Transverse colon (tissue), 4 donors: ENCODE measurements around the gene SIGLEC15. TPM values are rescaled to one million over a fixed set of nuclear protein-coding genes. Genes with fewer than 3 reads are reported as not detected.
A peak's percentile ranks its signal among the peaks of the same experiment; 100 is the strongest.

Source experiments
- DNase-seq: peaks from one replicate; pipeline ENCODE4 v3.0.0-alpha.2; 2019
- H3K27ac ChIP-seq, 4 donors: fragments of 200-600 bp; sonication (generic); 2 replicates each; pipeline ENCODE4 v1.5.1; 2016 to 2018; ENCODE audit warnings: inconsistent platforms in 4 of 4
- H3K27me3 ChIP-seq: fragments of 200-600 bp; sonication (generic); 2 replicates; pipeline ENCODE4 v1.5.1; 2017; ENCODE audit warnings: inconsistent platforms
- H3K36me3 ChIP-seq, 4 donors: fragments of 200-600 bp; sonication (generic); 2 replicates each; pipeline ENCODE4 v1.5.1; 2017 to 2019; ENCODE audit warnings: inconsistent platforms in 4 of 4
- H3K4me1 ChIP-seq, 4 donors: fragments of 200-600 bp; sonication (generic); 2 replicates each; pipeline ENCODE4 v1.5.1; 2017 to 2020; ENCODE audit warnings: inconsistent platforms in 4 of 4
- H3K4me3 ChIP-seq, 4 donors: fragments of 200-600 bp; sonication (generic); 1 replicate in 1 of 4; 2 replicates in 3 of 4; pipeline versions ENCODE4 v1.5.1 to v1.6.1; 2017 to 2019; ENCODE audit warnings: inconsistent platforms in 4 of 4
- H3K9me3 ChIP-seq, 2 donors: fragments of 200-600 bp; sonication (generic); 2 replicates each; pipeline ENCODE4 v1.5.1; 2017 to 2019; ENCODE audit warnings: inconsistent platforms in 2 of 2
- EP300 ChIP-seq: sonication (generic); formaldehyde crosslinking; IDR thresholded peaks from one replicate; pipeline ENCODE4 v1.6.1; 2017; ENCODE audit warnings: antibody characterized with exemption, low read depth
- POLR2A ChIP-seq: fragments of 450-650 bp; IDR thresholded peaks from one replicate; pipeline ENCODE4 v1.6.1; 2016; ENCODE audit warnings: antibody characterized with exemption, mild to moderate bottlenecking, moderate library complexity
- POLR2AphosphoS5 ChIP-seq, 3 donors: sonication (generic); formaldehyde crosslinking; IDR thresholded peaks; one replicate each; pipeline ENCODE4 v1.6.1; 2016; ENCODE audit warnings: antibody characterized with exemption in 3 of 3
- WGBS, 2 donors: methylation state at CpG; one replicate each; pipeline ENCODE4 v1.1.5; 2018; ENCODE audit warnings: low coverage in 1 of 2; 5-methylcytosine and 5-hydroxymethylcytosine counted together
- in situ Hi-C, 4 donors: fragments of 200-750 bp; cut with MboI; loops; one replicate each; pipeline versions ENCODE4 v1.15.0 to v1.15.1; 2017; ENCODE audit warnings: low sequenced_read_pairs in 3 of 4, low pct_ligation_motif_present in 1 of 4, low pct_unique_long_range_greater_than_20kb in 1 of 4
- intact Hi-C: fragments of 100-400 bp; cut with DNase I; formaldehyde crosslinking; loops from one replicate; pipeline ENCODE4 v1.15.1; 2023; ENCODE audit warnings: low total_unique reads
- total RNA-seq, 4 donors: library from RNA; depleted of rRNA; stranded (reverse); fragments of >200 nt; gene quantifications; one replicate each; pipeline ENCODE4 v1.1.0, GENCODE V29; 2016
- TF ChIP-seq, protein P1 (sequence below), 5 experiments: fragments of 200-600 bp in 3 of 5; fragments of 450-650 bp in 2 of 5; sonication (generic) in 3 of 5; IDR thresholded peaks; 1 replicate in 2 of 5; 2 replicates in 3 of 5; pipeline ENCODE4 v1.5.1; 2016 to 2017; ENCODE audit warnings: antibody characterized with exemption in 5 of 5, inconsistent platforms in 3 of 5, mild to moderate bottlenecking in 2 of 5, moderate library complexity in 1 of 5

The SIGLEC15 gene
- not detected for total RNA-seq

DNA sequence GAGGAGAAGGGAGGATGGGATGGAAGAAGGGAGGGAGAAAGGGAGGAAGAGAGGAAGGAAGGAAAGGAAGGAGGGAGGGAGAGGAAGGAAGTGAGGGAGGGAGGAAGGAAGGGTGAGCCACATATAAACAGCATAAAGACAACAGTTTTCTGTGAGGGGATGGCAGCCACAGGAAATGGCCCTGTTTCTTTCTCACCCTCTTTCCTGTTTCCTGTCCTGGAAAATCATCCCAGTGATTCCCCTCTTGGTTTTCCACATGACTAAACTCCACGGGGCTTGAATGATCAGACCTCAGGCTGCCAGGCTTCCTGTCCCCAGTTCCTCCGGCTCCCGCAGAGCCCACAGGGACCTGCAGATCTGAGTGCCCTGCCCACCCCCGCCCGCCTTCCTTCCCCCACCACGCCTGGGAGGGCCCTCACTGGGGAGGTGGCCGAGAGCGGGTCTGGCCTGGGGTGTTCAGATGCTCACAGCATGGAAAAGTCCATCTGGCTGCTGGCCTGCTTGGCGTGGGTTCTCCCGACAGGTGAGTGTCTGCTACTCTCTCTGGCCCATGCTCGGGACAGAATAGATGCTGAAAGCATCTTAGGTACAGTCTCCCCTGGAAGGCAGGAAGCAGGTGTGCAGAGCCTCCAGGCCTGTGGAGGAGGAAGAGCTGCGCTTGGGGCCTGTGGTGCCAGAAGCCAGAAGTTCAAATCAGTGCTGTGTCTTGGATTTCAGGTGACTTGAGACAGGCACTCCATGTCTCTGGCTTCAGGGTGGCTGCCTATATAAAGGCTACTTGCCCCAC is at the start of gene SIGLEC15:
Gene SIGLEC15 (plus strand): TSS at position 418 of the 787 bp plus-strand sequence. CDS start 54 bp downstream, at position 472.
- DNase-seq = no peak
- WGBS, 2 donors = 53 to 80% methylated on average over 2 to 12 of the region's 12 CpGs
- in situ Hi-C loops = no loop called here

GRCh38 chr18:45775743-45776142 is 49.7 kb upstream of the SIGLEC15 start:
- DNase-seq = no peak
- H3K4me3 ChIP-seq = peak overlapping the region; percentile 43 to 53 (median 46)
- 63 to 75% methylated on average over 1 to 8 of the region's 8 CpGs for WGBS, 2 donors
- H3K4me1 ChIP-seq = peaks cover 0 to 8% (median 2%) of the 10 kb centered on the region in 4 donors
- in situ Hi-C loops = no loop called here
- no peaks in the 10 kb centered on the region for H3K9me3 ChIP-seq
- peaks cover 15% of the 10 kb centered on the region for H3K27me3 ChIP-seq
- intact Hi-C loops = no loop called here
- TF ChIP-seq, protein P1, sequence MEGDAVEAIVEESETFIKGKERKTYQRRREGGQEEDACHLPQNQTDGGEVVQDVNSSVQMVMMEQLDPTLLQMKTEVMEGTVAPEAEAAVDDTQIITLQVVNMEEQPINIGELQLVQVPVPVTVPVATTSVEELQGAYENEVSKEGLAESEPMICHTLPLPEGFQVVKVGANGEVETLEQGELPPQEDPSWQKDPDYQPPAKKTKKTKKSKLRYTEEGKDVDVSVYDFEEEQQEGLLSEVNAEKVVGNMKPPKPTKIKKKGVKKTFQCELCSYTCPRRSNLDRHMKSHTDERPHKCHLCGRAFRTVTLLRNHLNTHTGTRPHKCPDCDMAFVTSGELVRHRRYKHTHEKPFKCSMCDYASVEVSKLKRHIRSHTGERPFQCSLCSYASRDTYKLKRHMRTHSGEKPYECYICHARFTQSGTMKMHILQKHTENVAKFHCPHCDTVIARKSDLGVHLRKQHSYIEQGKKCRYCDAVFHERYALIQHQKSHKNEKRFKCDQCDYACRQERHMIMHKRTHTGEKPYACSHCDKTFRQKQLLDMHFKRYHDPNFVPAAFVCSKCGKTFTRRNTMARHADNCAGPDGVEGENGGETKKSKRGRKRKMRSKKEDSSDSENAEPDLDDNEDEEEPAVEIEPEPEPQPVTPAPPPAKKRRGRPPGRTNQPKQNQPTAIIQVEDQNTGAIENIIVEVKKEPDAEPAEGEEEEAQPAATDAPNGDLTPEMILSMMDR (IDR thresholded peaks at IDR 0.05) = no peak
- TF ChIP-seq EP300 (no peak), POLR2AphosphoS5 (IDR thresholded peaks at IDR 0.05) (no peak), POLR2A (no peak)
- H3K27ac ChIP-seq = peak overlapping the region; percentile 46 to 65 (median 53)
- H3K36me3 ChIP-seq = no peaks in the 10 kb centered on the region

More for the DNA sequence above, at the start of gene SIGLEC15:
- Histone ChIP-seq H3K9me3 (no peaks in the 10 kb centered on the region), H3K27me3 (no peaks in the 10 kb centered on the region), H3K36me3 (no peaks in the 10 kb centered on the region), H3K4me1 (peaks cover 0 to 22% (median 8%) of the 10 kb centered on the region in 4 donors), H3K27ac (no peak within 1 kb of the TSS), H3K4me3 (no peak within 1 kb of the TSS)
- intact Hi-C loops = no loop called here
- TF ChIP-seq EP300 (no peak), POLR2A (no peak), POLR2AphosphoS5 (IDR thresholded peaks at IDR 0.05) (no peak)
- TF ChIP-seq, protein P1 (IDR thresholded peaks at IDR 0.05) = no peak

- DNase-seq = no peak
- 70 to 82% methylated on average over 1 of the region's 1 CpG for WGBS, 2 donors
- in situ Hi-C loops (no loop called here), intact Hi-C loops (no loop called here)
- Histone ChIP-seq H3K9me3 (no peaks in the 10 kb centered on the region), H3K36me3 (no peaks in the 10 kb centered on the region), H3K4me3 (no peak overlapping the region), H3K27ac (no peak overlapping the region), H3K27me3 (peaks cover 9% of the 10 kb centered on the region), H3K4me1 (peaks cover 0 to 8% (median 2%) of the 10 kb centered on the region in 4 donors)
- TF ChIP-seq POLR2AphosphoS5 (IDR thresholded peaks at IDR 0.05) (no peak), EP300 (no peak), POLR2A (no peak)
- TF ChIP-seq, protein P1 (IDR thresholded peaks at IDR 0.05) = no peak
These were observed 48.1 kb upstream of the SIGLEC15 start for GRCh38 chr18:45777393-45777792.

DNA sequence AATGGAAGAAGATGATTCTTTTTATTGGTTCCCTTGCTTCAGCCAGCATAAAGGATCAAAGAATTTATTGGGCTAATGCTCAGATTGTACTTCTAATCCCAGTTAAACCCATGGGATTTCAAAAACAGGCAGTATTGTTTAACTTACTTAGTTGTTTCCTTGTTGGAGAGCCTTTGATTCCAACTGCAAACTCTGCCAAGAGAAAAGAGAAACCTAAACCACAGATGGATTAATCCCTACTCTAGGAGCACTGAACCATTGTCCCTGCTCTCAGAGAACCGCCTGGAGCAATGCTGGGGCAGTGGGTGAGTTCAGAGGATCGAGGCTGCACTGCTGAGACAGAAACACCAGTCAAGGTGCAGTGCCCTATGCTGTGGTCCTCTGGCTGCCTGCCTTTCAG is 44.9 kb upstream of the SIGLEC15 start:
- in situ Hi-C loops = no loop called here
- DNase-seq = no peak
- TF ChIP-seq POLR2AphosphoS5 (IDR thresholded peaks at IDR 0.05) (no peak), POLR2A (no peak), EP300 (no peak)
- TF ChIP-seq, protein P1 (IDR thresholded peaks at IDR 0.05) = no peak
- 47% methylated on average over 2 of the region's 2 CpGs; no CpG with 5 or more reads in 1 of the 2 donors for WGBS, 2 donors
- intact Hi-C loops = no loop called here
- no peaks in the 10 kb centered on the region for H3K36me3 ChIP-seq
- H3K27me3 ChIP-seq = no peaks in the 10 kb centered on the region
- H3K9me3 ChIP-seq = no peaks in the 10 kb centered on the region
- H3K4me3 ChIP-seq = no peak overlapping the region
- H3K27ac ChIP-seq = no peak overlapping the region
- peaks cover 0 to 6% (median under 1%) of the 10 kb centered on the region in 4 donors for H3K4me1 ChIP-seq
